Esophagus squamous epithelium (tissue), 5 donors: Measurements from ENCODE around the gene CFAP119. TPM values are rescaled to one million over a fixed set of nuclear protein-coding genes. Genes with fewer than 3 reads are reported as not detected.

Source experiments
- DNase-seq: peaks from one replicate; lab custom pipeline; 2025; lab: John Stamatoyannopoulos, UW
- H3K27ac ChIP-seq, 4 donors: fragments of 200-600 bp; sonication (generic); one replicate each; pipeline ENCODE4 v1.5.1; 2016 to 2019; ENCODE audit warnings: mild to moderate bottlenecking in 1 of 4
- H3K27me3 ChIP-seq, 4 donors: fragments of 200-600 bp; sonication (generic); 1 replicate in 3 of 4; 2 replicates in 1 of 4; pipeline versions ENCODE4 v1.5.1 to v1.6.0; 2017 to 2021; ENCODE audit warnings: antibody characterized with exemption in 1 of 4
- H3K36me3 ChIP-seq, 3 donors: fragments of 200-600 bp; sonication (generic); one replicate each; pipeline ENCODE4 v1.5.1; 2016 to 2019
- H3K4me1 ChIP-seq, 3 donors: fragments of 200-600 bp; sonication (generic); one replicate each; pipeline ENCODE4 v1.5.1; 2017 to 2019
- H3K4me3 ChIP-seq, 4 donors: fragments of 200-600 bp; sonication (generic); 1 replicate in 3 of 4; 2 replicates in 1 of 4; pipeline ENCODE4 v1.5.1; 2016 to 2019; ENCODE audit warnings: mild to moderate bottlenecking in 2 of 4, moderate library complexity in 1 of 4
- H3K9me3 ChIP-seq, 3 donors: fragments of 200-600 bp; sonication (generic); one replicate each; pipeline ENCODE4 v1.5.1; 2016 to 2019
- CTCF ChIP-seq, 6 experiments: fragments of 450-650 bp in 4 of 6; fragments of 200-600 bp in 2 of 6; sonication (generic) in 2 of 6; IDR thresholded peaks; one replicate each; pipeline ENCODE4 v1.5.1; 2016 to 2019; ENCODE audit warnings: antibody characterized with exemption in 6 of 6, mild to moderate bottlenecking in 4 of 6, moderate library complexity in 4 of 6
- POLR2A ChIP-seq, 4 donors: fragments of 450-650 bp; IDR thresholded peaks; one replicate each; pipeline ENCODE4 v1.6.1; 2017; ENCODE audit warnings: antibody characterized with exemption in 4 of 4, mild to moderate bottlenecking in 4 of 4, moderate library complexity in 3 of 4
- whole genome bisulfite sequencing, 2 donors: methylation state at CpG; one replicate each; pipeline ENCODE4 v1.1.5; 2018; 5-methylcytosine and 5-hydroxymethylcytosine counted together
- intact Hi-C: fragments of 100-400 bp; cut with DNase I; formaldehyde crosslinking; loops from one replicate; pipeline ENCODE4 v1.15.0; 2022
- total RNA-seq, 4 donors: library from RNA; depleted of rRNA; stranded (reverse); fragments of >200 nt; gene quantifications; one replicate each; pipeline ENCODE4 v1.1.0, GENCODE V29; 2016
- donor health status: DM: yes; HTN: yes; CAD: no.

CFAP119 gene
- total RNA-seq, 4 donors from 2014 or later: 1.3 to 5.0 (median 3.4) TPM; not detected in 1

- Histone ChIP-seq H3K36me3 (peaks cover 72 to 100% (median 73%) of the 10 kb centered on the region in 3 donors), H3K27ac (no peak overlapping the region), H3K9me3 (no peaks in the 10 kb centered on the region), H3K4me3 (no peak overlapping the region), H3K27me3 (no peaks in the 10 kb centered on the region), H3K4me1 (peaks cover under 1 to 7% (median 2%) of the 10 kb centered on the region in 3 donors)
- TF ChIP-seq CTCF (IDR thresholded peaks at IDR 0.05) (no peak), POLR2A (IDR thresholded peaks at IDR 0.05) (no peak)
- WGBS, 2 donors: 88 to 95% methylated on average over 9 to 10 of the region's 17 CpGs
- no peak for DNase-seq
- intact Hi-C loops: no loop called here
Observed at GRCh38 chr16:30769379-30770089, 7.7 kb upstream of the CFAP119 start.

GRCh38 chr16:30768583-30769181 is 6.8 kb upstream of the CFAP119 start:
- Histone ChIP-seq H3K36me3 (peaks cover 71 to 100% (median 80%) of the 10 kb centered on the region in 3 donors), H3K9me3 (no peaks in the 10 kb centered on the region), H3K27me3 (no peaks in the 10 kb centered on the region), H3K27ac (no peak overlapping the region), H3K4me3 (no peak overlapping the region), H3K4me1 (peaks cover 0 to 10% (median 0%) of the 10 kb centered on the region in 3 donors)
- TF ChIP-seq CTCF (IDR thresholded peaks at IDR 0.05) (no peak), POLR2A (IDR thresholded peaks at IDR 0.05) (no peak)
- 93 to 96% methylated on average over 21 to 23 of the region's 23 CpGs for WGBS, 2 donors
- intact Hi-C loops: no loop called here
- DNase-seq: no peak

- intact Hi-C loops: no loop called here
- no peaks in the 10 kb centered on the region for H3K9me3 ChIP-seq
- no peak overlapping the region for H3K27ac ChIP-seq
- TF ChIP-seq POLR2A (IDR thresholded peaks at IDR 0.05) (no peak), CTCF (IDR thresholded peaks at IDR 0.05) (no peak)
- H3K4me1 ChIP-seq: peaks cover 7 to 18% (median 7%) of the 10 kb centered on the region in 3 donors
- no peak overlapping the region for H3K4me3 ChIP-seq
- DNase-seq: no peak
- WGBS, 2 donors: 87 to 88% methylated on average over 9 of the region's 18 CpGs
- H3K27me3 ChIP-seq: no peaks in the 10 kb centered on the region
- peaks cover 66 to 99% (median 81%) of the 10 kb centered on the region in 3 donors for H3K36me3 ChIP-seq
Observed at GRCh38 chr16:30767767-30768465, 6.1 kb upstream of the CFAP119 start.

GRCh38 chr16:30766933-30767284 is 5.0 kb upstream of the CFAP119 start:
- intact Hi-C loops: no loop called here
- WGBS, 2 donors: 62 to 92% methylated on average over 3 to 4 of the region's 4 CpGs
- TF ChIP-seq CTCF (IDR thresholded peaks at IDR 0.05) (no peak), POLR2A (IDR thresholded peaks at IDR 0.05) (no peak)
- DNase-seq: no peak
- Histone ChIP-seq H3K27me3 (no peaks in the 10 kb centered on the region), H3K36me3 (peaks cover 57 to 89% (median 74%) of the 10 kb centered on the region in 3 donors), H3K27ac (no peak overlapping the region), H3K4me1 (peaks cover 10 to 23% (median 12%) of the 10 kb centered on the region in 3 donors), H3K4me3 (no peak overlapping the region), H3K9me3 (no peaks in the 10 kb centered on the region)
